ENCODE measurements around the gene TFF3. TPM values are rescaled to one million over a fixed set of nuclear protein-coding genes. Genes with fewer than 3 reads are reported as not detected.
A peak's percentile ranks its signal among the peaks of the same experiment; 100 is the strongest.

Gene TFF3
- total and polyA plus RNA-seq, 2 experiments from 2014 or later = 84.4 to 589 TPM

- Histone ChIP-seq H3K79me2 (no peaks in the 10 kb centered on the region), H3K27ac (no peak overlapping the region), H3K27me3 (no peaks in the 10 kb centered on the region), H3K9me2 (replicated peaks; ENCODE audit: insufficient read depth) (no peaks in the 10 kb centered on the region), H3K4me2 (no peak overlapping the region), H3K4me1 (ENCODE audit: insufficient read depth) (no peaks in the 10 kb centered on the region), H4K20me1 (ENCODE audit: insufficient read depth, poor library complexity, severe bottlenecking) (no peaks in the 10 kb centered on the region), H3K9me3 (ENCODE audit: low read depth) (no peaks in the 10 kb centered on the region), H2AFZ (no peak overlapping the region), H3K4me3 (no peak overlapping the region), H3K36me3 (replicated peaks; ENCODE audit: insufficient read depth, low read depth) (no peaks in the 10 kb centered on the region)
- DNase-seq (ENCODE audit: low spot score) = no peak
- 92% methylated on average over 17 of the region's 20 CpGs for WGBS (ENCODE audit: low lambda C conversion rate, missing lambda C conversion rate)
- TF ChIP-seq EZH2phosphoT487 (IDR thresholded peaks at IDR 0.05; ENCODE audit: low read depth, severe bottlenecking, unreplicated experiment) = no peak
- no peak for TF ChIP-seq CTCF (IDR thresholded peaks at IDR 0.05; ENCODE audit: poor library complexity)
- no peak for TF ChIP-seq EZH2 (IDR thresholded peaks at IDR 0.05; ENCODE audit: borderline replicate concordance)
Measured at GRCh38 chr21:42279341-42279871, 35.8 kb downstream of the TFF3 start.

GRCh38 chr21:42278451-42279149 is 36.6 kb downstream of the TFF3 start:
- Histone ChIP-seq H4K20me1 (ENCODE audit: insufficient read depth, poor library complexity, severe bottlenecking) (no peaks in the 10 kb centered on the region), H3K4me3 (no peak overlapping the region), H3K36me3 (replicated peaks; ENCODE audit: insufficient read depth, low read depth) (no peaks in the 10 kb centered on the region), H3K9me3 (ENCODE audit: low read depth) (no peaks in the 10 kb centered on the region), H3K4me2 (no peak overlapping the region), H3K27me3 (no peaks in the 10 kb centered on the region), H2AFZ (no peak overlapping the region), H3K9me2 (replicated peaks; ENCODE audit: insufficient read depth) (no peaks in the 10 kb centered on the region), H3K4me1 (ENCODE audit: insufficient read depth) (no peaks in the 10 kb centered on the region), H3K79me2 (no peaks in the 10 kb centered on the region), H3K27ac (no peak overlapping the region)
- 94% methylated on average over 17 of the region's 19 CpGs for WGBS (ENCODE audit: low lambda C conversion rate, missing lambda C conversion rate)
- no peak for DNase-seq (ENCODE audit: low spot score)
- no peak for TF ChIP-seq EZH2 (IDR thresholded peaks at IDR 0.05; ENCODE audit: borderline replicate concordance)
- no peak for TF ChIP-seq EZH2phosphoT487 (IDR thresholded peaks at IDR 0.05; ENCODE audit: low read depth, severe bottlenecking, unreplicated experiment)

DNA sequence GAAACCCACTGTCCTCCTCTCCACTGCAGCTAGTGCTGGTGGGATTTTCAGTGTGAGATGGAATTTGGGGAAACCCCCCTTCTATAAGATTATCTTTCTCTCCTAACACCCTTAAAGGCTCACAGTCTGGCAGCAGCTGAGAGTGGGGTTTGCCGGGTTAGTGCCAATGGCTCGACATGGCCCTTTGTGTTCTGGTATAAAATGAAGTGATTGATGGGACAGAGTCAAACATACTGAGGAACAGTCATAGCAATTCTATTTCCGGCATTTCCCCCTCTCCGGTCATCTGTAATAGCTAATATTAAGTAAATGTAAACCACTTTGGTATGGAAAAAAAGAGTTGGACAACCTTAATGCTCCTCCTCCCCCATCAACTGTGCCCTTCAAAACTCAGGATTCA is 37.6 kb downstream of the TFF3 start:
- no peak overlapping the region for H3K4me2 ChIP-seq
- no peak for DNase-seq (ENCODE audit: low spot score)
- H3K9me2 ChIP-seq (replicated peaks; ENCODE audit: insufficient read depth) = no peaks in the 10 kb centered on the region
- no peak overlapping the region for H2AFZ ChIP-seq
- H3K9me3 ChIP-seq (ENCODE audit: low read depth) = no peaks in the 10 kb centered on the region
- no peaks in the 10 kb centered on the region for H3K4me1 ChIP-seq (ENCODE audit: insufficient read depth)
- TF ChIP-seq EZH2 (IDR thresholded peaks at IDR 0.05; ENCODE audit: borderline replicate concordance) (no peak), EZH2phosphoT487 (IDR thresholded peaks at IDR 0.05; ENCODE audit: low read depth, severe bottlenecking, unreplicated experiment) (no peak), CTCF (IDR thresholded peaks at IDR 0.05; ENCODE audit: poor library complexity) (no peak)
- H3K36me3 ChIP-seq (replicated peaks; ENCODE audit: insufficient read depth, low read depth) = no peaks in the 10 kb centered on the region
- H4K20me1 ChIP-seq (ENCODE audit: insufficient read depth, poor library complexity, severe bottlenecking) = no peaks in the 10 kb centered on the region
- H3K27me3 ChIP-seq = no peaks in the 10 kb centered on the region
- 93% methylated on average over 4 of the region's 4 CpGs for WGBS (ENCODE audit: low lambda C conversion rate, missing lambda C conversion rate)
- no peaks in the 10 kb centered on the region for H3K79me2 ChIP-seq
- no peak overlapping the region for H3K4me3 ChIP-seq
- H3K27ac ChIP-seq = no peak overlapping the region

GRCh38 chr21:42276526-42277154 is 38.6 kb downstream of the TFF3 start:
- TF ChIP-seq EZH2phosphoT487 (IDR thresholded peaks at IDR 0.05; ENCODE audit: low read depth, severe bottlenecking, unreplicated experiment) = no peak
- TF ChIP-seq EZH2 (IDR thresholded peaks at IDR 0.05; ENCODE audit: borderline replicate concordance) = no peak
- peak; percentile 25 for TF ChIP-seq CTCF (IDR thresholded peaks at IDR 0.05; ENCODE audit: poor library complexity)
- Histone ChIP-seq H3K9me3 (ENCODE audit: low read depth) (no peaks in the 10 kb centered on the region), H3K79me2 (no peaks in the 10 kb centered on the region), H4K20me1 (ENCODE audit: insufficient read depth, poor library complexity, severe bottlenecking) (no peaks in the 10 kb centered on the region), H3K36me3 (replicated peaks; ENCODE audit: insufficient read depth, low read depth) (no peaks in the 10 kb centered on the region), H3K27me3 (no peaks in the 10 kb centered on the region), H3K27ac (no peak overlapping the region), H3K4me1 (ENCODE audit: insufficient read depth) (no peaks in the 10 kb centered on the region), H3K9me2 (replicated peaks; ENCODE audit: insufficient read depth) (no peaks in the 10 kb centered on the region), H2AFZ (no peak overlapping the region), H3K4me2 (no peak overlapping the region), H3K4me3 (no peak overlapping the region)
- 93% methylated on average over 17 of the region's 17 CpGs for WGBS (ENCODE audit: low lambda C conversion rate, missing lambda C conversion rate)
- no peak for DNase-seq (ENCODE audit: low spot score)
